NCI-H2107 treated with DMSO at 0.1 percent for 48 hours (cell line): Measurements from ENCODE around the gene LSM8.
"Not testable (repeated sequence)": the region's sequence is repeated elsewhere in the genome, so short reads cannot be mapped to it uniquely, and the experiment has no call there.

Source experiments
- DNase-seq: peaks from one replicate; lab custom pipeline; 2025; ENCODE audit not compliant: unreplicated experiment; lab: John Stamatoyannopoulos, UW

Gene LSM8

GRCh38 chr7:118202061-118202460 is 18.1 kb downstream of the LSM8 start:
- no peak for DNase-seq

DNA sequence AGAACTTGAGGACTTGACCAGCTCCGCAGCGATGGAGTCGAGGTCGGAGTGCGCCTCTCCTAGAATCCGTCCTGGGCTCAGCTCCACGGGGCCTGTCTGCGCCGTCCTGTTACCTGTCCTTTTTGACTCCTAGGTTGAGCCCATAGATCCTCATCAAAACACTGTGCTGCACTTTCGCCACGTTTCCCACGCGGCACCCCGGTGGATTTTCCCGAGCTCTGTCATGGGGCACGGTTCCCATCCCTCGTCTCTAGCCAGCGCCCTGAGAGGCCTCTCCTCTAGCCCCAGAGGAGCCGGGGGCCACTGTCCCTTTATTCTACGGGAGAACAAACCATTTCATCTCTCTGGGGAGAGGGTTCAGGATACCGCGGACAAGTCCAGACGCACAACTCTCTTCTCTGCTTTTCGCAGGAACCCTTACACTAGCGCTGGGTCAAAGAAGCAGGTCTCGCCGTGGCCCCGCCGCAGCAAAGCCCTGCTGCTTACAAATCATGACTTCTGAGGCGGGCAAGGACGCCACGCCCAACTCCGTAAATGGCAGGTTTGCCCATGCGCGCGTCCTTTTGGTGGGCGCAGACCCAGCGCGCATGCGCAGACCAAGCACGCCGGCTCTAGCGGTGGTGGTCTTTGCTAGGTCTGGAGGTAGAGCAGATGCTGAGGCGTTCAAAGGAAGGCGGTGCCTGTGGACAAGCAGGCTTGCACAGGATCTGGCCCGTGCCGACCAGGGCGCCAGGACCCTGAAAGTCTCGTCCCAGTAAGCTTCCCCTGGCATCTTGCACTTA is 30.3 kb downstream of the LSM8 start:
- DNase-seq: peak; percentile 47

DNA sequence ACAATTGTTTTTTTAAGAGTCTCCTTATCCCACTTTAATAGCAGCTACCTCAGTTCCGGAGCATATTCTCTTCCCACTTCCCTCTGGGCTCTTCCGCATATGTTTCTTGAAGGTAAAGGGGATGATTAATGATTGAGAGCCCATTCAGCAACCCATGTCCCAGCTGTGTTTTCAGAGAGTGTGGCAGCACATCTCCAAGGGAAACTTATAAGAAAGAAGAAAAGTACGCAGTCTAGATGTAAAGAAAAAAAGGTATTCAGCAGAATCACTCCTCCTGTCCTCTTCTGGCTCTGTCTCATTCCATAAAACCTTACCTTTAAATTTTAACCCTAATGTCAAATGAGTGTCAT is 30.8 kb downstream of the LSM8 start:
- DNase-seq: no peak

DNA sequence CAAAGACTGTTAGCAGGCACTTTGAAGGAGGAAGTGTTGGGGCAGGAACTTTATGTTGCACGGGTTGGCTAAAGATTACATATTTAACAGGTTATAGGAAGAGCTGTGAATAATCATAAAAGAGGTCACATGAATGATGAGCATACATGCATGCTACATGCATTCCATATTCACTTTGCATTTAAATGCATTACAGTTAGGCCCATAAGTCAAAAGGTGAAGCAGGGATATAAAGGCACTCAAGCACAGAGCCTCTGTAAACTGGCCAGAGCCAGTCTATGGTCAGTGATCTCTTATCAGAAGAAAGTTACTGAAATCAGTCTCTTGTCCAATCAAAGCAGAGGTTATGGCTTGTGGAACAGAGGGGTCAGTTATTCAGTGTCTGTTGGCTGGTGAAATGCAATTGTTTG is 33.3 kb downstream of the LSM8 start:
- no peak for DNase-seq

- no peak for DNase-seq
Observed at GRCh38 chr7:118218413-118219156, 34.6 kb downstream of the LSM8 start.

- no peak for DNase-seq
Observed at GRCh38 chr7:118219157-118219512, 35.2 kb downstream of the LSM8 start.

- no peak for DNase-seq
Observed at GRCh38 chr7:118220583-118220982, 36.6 kb downstream of the LSM8 start.

GRCh38 chr7:118222591-118222990 is 38.6 kb downstream of the LSM8 start:
- no peak for DNase-seq

GRCh38 chr7:118224521-118224920 is 40.6 kb downstream of the LSM8 start, which contains the start of gene ANKRD7:
Gene ANKRD7, plus strand, starts transcription at chr7:118224704. Its CDS starts 127 bp downstream, at chr7:118224831.
- DNase-seq: no peak

- DNase-seq: no peak
Observed at GRCh38 chr7:118232837-118233236, 48.9 kb downstream of the LSM8 start.

DNA sequence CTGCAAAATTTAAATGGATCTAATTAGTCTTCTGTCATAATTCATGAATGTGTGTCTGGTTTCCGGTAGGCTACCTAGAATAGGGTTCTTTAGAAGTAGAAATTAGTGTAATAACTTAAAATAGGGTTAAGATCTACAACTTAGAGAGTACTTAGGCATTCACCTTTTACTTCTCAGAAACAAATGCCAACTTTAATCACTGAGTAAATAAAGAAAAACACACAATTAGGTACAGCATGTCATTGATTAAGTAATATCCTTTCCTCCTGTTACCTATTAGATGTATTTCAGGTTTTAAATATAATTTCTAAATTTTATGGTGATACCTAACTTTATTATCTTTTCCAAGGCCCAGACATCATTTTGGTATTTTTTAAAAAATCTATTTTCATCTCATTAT is 49.8 kb downstream of the LSM8 start:
- DNase-seq: no peak

- no peak for DNase-seq
Observed at GRCh38 chr7:118239014-118239413, 55.0 kb downstream of the LSM8 start.

DNA sequence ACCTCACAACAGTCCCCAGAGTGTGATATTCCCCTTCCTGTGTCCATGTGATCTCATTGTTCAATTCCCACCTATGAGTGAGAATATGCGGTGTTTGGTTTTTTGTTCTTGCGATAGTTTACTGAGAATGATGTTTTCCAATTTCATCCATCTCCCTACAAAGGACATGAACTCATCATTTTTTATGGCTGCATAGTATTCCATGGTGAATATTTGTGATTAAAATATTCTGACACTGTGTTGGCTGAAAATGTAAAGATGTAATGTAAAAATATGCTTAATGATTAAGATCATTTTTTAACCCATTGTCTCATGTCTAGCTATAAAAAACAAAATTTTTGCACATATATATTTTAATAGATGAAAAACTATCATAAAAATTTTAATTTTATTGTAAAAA is 56.4 kb downstream of the LSM8 start:
- not testable (repeated sequence) for DNase-seq
